ENCODE data around the gene SLC6A1. TPM values are rescaled to one million over a fixed set of nuclear protein-coding genes. Genes with fewer than 3 reads are reported as not detected.

Gene SLC6A1
- total RNA-seq, 1 donor from 2014 or later = not detected

- DNase-seq (ENCODE audit: extremely low read depth, low read depth, low spot score) = no peak
Observed at GRCh38 chr3:10970306-10970960, 22.1 kb upstream of the SLC6A1 start.

DNA sequence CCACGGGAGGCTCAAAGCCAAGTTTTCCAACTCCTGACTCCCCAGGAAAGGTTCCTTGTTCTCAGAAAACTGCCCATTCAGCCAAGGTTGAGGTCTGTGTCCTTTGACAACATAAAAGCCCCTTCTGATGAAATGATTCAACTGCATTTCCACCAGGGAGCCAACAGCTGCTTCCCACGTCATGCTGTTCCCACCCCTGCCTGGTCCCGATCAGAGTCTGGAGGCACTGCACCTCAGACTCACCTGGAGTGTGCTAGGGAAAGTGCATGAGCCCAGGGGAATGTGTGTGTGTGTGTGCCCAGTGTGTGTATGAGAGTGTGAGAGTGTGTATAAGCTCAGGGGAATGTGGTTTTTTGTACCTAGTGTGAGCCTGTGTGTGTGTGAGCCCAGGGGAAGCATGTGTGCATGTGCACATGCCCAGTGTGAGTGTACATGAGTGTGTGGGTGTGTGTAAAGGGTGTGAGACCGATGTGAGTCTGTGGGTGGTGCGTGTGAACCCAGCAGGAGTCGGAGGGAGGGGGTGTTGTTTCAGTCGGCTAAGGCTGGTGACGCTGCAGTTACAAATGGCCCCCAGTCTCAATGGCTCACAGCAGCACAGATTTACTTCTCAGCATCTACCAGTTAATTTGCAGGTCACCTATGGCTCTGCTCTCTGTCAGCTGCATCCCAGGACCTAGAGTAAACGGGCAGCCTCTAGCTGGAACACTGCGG is 20.3 kb upstream of the SLC6A1 start:
- no peak for DNase-seq (ENCODE audit: extremely low read depth, low read depth, low spot score)

DNA sequence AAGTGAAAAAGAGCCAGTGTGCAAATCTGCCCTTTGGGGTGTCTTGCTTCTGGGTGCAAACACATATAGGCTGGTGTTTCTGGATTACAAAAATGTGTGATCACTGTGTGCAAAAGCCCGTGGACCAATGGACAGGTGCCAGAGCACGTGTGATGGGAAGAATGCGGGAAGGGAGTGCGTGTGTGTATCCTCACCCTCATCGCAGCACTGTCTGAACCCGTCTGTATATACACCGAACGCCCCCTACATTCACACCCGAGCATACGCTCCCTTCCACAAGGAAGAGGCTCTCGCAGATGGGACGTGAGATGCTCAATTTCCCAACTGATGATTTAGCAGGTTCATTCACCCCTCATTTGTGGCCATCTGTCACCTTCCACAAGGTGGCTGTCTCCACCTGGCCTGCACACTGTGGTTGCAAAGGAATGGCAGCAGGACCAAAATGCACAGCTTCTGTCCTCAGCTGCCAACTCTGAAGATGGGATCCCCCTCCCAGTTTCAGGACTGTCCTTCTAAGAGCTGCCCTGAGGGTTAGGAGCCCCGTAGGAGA is 19.4 kb upstream of the SLC6A1 start:
- DNase-seq (ENCODE audit: extremely low read depth, low read depth, low spot score) = no peak

GRCh38 chr3:10974131-10974530 is 18.4 kb upstream of the SLC6A1 start:
- DNase-seq (ENCODE audit: extremely low read depth, low read depth, low spot score) = no peak

DNA sequence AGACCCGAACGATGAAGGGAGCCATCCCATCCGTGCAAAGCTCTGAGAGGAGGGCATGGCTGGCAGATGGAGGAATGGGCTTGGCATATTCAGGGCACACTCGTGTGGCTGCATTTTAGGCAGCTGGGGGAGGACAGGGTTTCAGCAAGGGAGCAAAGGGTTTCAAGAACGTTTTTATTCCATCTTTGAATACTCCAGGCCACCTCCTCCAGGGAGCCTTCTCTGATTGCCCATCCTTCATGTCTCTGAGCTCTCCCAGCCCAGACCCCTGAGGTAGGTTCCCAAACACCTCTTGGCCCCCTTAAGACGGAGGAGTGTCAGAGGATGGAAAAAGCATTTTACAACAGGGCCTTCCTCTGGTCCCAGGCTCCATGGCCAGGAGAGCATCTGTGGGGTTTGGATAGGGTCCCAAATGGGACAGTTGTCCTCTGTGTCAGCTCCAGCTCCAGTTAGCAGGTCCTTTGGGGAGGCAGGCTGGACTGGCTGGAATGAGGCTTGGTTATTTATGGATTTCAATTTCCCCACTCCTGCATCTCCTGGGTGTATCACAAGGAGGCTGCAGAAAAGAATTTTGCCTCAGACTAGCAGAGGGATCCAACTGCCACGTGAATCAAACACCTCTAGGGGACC is 17.7 kb upstream of the SLC6A1 start:
- DNase-seq (ENCODE audit: extremely low read depth, low read depth, low spot score) = no peak

- DNase-seq (ENCODE audit: extremely low read depth, low read depth, low spot score) = no peak
Observed at GRCh38 chr3:10975695-10976234, 16.8 kb upstream of the SLC6A1 start.

- DNase-seq (ENCODE audit: extremely low read depth, low read depth, low spot score) = no peak
Observed at GRCh38 chr3:10976770-10977169, 15.8 kb upstream of the SLC6A1 start.

GRCh38 chr3:10977892-10978510 is 14.5 kb upstream of the SLC6A1 start:
- DNase-seq (ENCODE audit: extremely low read depth, low read depth, low spot score) = no peak

GRCh38 chr3:10978956-10979355 is 13.6 kb upstream of the SLC6A1 start:
- no peak for DNase-seq (ENCODE audit: extremely low read depth, low read depth, low spot score)

- no peak for DNase-seq (ENCODE audit: extremely low read depth, low read depth, low spot score)
Observed at GRCh38 chr3:10980312-10980711, 12.2 kb upstream of the SLC6A1 start.

DNA sequence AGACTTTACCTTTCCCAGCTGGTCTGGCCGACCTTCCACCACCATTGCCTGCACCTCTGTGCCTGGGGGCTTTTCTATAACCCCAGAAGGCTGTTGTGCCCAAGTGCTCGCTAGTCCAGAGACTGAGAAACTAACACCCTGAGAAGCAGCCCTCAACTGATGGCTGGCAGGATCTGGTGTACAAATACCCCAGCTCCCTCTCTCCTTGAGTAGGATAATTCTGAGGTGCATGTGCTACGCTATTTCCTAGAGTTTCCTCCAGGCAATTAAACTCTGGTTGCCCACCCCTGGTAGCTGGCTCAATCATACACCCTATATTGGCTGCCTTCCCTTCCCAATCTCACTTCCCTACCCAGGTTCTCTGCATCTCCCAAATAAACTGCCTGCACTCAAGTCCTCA is 11.5 kb upstream of the SLC6A1 start:
- no peak for DNase-seq (ENCODE audit: extremely low read depth, low read depth, low spot score)

- no peak for DNase-seq (ENCODE audit: extremely low read depth, low read depth, low spot score)
Observed at GRCh38 chr3:10981961-10982360, 10.6 kb upstream of the SLC6A1 start.

- no peak for DNase-seq (ENCODE audit: extremely low read depth, low read depth, low spot score)
Observed at GRCh38 chr3:10982782-10983181, 9.8 kb upstream of the SLC6A1 start.

DNA sequence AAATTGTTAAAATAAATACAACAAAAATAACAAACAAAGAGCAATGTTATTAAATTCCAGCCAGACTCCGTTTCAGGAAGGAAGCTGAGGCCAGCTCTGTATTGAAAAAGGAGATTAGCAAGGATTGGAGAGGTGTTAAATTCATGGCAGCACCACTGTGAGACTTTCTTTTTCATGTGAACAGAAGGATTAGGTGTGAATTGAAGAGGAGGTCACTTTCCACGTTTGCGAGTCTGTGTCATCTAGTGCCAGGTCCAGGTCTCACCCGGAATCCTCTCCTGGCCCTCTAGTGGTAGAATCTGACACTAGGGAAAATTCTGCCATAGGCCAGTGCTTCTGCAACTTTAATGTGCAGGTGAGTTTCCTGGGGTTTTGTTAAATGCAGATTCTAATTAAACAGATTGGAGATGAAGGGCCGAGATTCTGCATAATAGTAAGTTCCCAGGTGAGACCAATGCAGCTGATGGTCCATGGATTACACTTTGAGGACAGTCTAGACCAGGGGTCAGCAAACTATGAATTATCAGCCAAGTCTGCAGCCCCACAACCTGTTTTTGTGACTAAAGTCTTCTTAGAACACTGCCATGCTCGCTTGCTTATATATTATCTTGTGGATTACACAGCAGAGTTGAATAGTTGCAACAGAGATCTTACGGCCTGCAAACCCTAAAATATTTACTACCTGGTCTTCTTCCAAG is 9.2 kb upstream of the SLC6A1 start:
- peak; percentile 7 for DNase-seq (ENCODE audit: extremely low read depth, low read depth, low spot score)

- no peak for DNase-seq (ENCODE audit: extremely low read depth, low read depth, low spot score)
Observed at GRCh38 chr3:10984371-10984896, 8.1 kb upstream of the SLC6A1 start.

DNA sequence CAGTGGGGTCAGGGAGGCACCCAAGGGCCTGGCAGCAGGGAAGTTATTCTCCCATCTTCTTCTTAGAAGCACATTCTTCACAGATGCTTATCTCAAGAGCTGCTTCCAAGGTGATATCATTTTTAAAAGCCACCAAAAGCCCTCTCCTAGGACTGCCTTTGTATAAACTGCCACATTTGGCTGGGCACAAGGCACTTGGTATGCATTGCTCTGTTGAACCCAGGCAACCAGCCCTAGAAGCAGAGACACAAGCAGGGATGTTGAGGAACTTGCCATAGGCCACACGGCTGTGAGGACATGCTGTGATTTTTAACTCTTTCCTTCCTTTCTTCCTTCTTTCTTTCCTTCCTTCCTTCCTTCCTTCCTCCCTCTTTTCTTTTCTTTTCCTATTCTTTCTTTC is 7.4 kb upstream of the SLC6A1 start:
- no peak for DNase-seq (ENCODE audit: extremely low read depth, low read depth, low spot score)

- DNase-seq (ENCODE audit: extremely low read depth, low read depth, low spot score) = no peak
Observed at GRCh38 chr3:10986592-10986991, 6.0 kb upstream of the SLC6A1 start.

DNA sequence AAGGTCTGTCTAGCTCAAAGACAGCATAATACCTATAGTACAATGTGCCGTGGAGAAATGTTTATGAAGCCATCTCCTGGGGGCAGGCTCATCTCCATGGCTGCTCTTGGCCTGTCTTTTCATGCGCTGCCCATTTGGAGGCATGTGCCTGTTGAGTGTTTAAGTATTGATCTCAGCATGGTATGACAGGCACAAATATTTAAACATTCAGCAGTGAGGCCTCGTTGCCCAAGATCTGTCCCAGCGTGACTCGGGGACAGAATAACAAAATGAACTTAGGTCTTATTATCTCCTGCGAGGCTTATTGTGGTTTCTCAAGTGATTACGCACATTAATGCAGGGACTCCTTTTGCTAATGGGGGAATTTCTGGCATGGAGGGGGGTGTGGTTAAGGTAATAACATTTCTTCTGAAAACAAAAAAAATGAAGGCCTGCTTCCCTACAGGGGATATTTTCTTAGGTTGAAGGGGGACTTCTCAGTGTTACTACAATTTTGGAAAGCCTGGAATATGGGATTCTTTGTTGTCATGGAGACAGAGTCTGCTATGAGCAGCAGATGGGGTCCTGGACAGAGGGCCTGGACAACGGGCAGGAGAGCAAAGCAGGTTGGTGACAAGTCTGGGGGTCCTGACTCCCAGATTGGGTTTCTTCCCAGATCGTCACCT is 4.4 kb upstream of the SLC6A1 start:
- no peak for DNase-seq (ENCODE audit: extremely low read depth, low read depth, low spot score)

GRCh38 chr3:10988991-10989484 is 3.5 kb upstream of the SLC6A1 start:
- no peak for DNase-seq (ENCODE audit: extremely low read depth, low read depth, low spot score)

All from glomerular endothelial cell (primary cell).